GM18861 (cell line): ENCODE results near the gene CEP41.

ENCODE experiments used
- ATAC-seq: cut with Tn5 transposase; IDR thresholded peaks from one replicate; pipeline ENCODE4 v1.9.1; 2021; ENCODE audit not compliant: unreplicated experiment

Gene CEP41

GRCh38 chr7:130420943-130421578, 19.8 kb downstream of the CEP41 start:
- ATAC-seq: no peak

GRCh38 chr7:130419658-130420057, 21.2 kb downstream of the CEP41 start:
- no peak for ATAC-seq

GRCh38 chr7:130418306-130418705, 22.5 kb downstream of the CEP41 start:
- ATAC-seq: no peak

GRCh38 chr7:130417213-130417612, 23.6 kb downstream of the CEP41 start:
- no peak for ATAC-seq

GRCh38 chr7:130415006-130415405, 25.8 kb downstream of the CEP41 start:
- ATAC-seq: no peak

- ATAC-seq: no peak
Measured at GRCh38 chr7:130413201-130413600, 27.6 kb downstream of the CEP41 start.

- no peak for ATAC-seq
Measured at GRCh38 chr7:130410868-130411541, 29.8 kb downstream of the CEP41 start.

- no peak for ATAC-seq
Measured at GRCh38 chr7:130409712-130410072, 31.1 kb downstream of the CEP41 start.

GRCh38 chr7:130409067-130409711, 31.6 kb downstream of the CEP41 start:
- no peak for ATAC-seq

- ATAC-seq: no peak
Measured at GRCh38 chr7:130405003-130405402, 35.8 kb downstream of the CEP41 start.

GRCh38 chr7:130401578-130401977, 39.2 kb downstream of the CEP41 start:
- ATAC-seq: no peak

- ATAC-seq: no peak
Measured at GRCh38 chr7:130401101-130401500, 39.7 kb downstream of the CEP41 start.

GRCh38 chr7:130400120-130400572, 40.7 kb downstream of the CEP41 start:
- no peak for ATAC-seq

- no peak for ATAC-seq
Measured at GRCh38 chr7:130398526-130399090, 42.2 kb downstream of the CEP41 start.

GRCh38 chr7:130397758-130398073, 43.1 kb downstream of the CEP41 start:
- no peak for ATAC-seq

GRCh38 chr7:130397051-130397757, 43.6 kb downstream of the CEP41 start:
- no peak for ATAC-seq

GRCh38 chr7:130396109-130396508, 44.7 kb downstream of the CEP41 start:
- no peak for ATAC-seq

- no peak for ATAC-seq
Measured at GRCh38 chr7:130395421-130395820, 45.4 kb downstream of the CEP41 start.

GRCh38 chr7:130394421-130395195, 46.2 kb downstream of the CEP41 start:
- no peak for ATAC-seq

GRCh38 chr7:130393841-130394411, 46.9 kb downstream of the CEP41 start:
- no peak for ATAC-seq
